MCF 10A (cell line): ENCODE results near the gene KCNAB1. TPM values are rescaled to one million over a fixed set of nuclear protein-coding genes. Genes with fewer than 3 reads are reported as not detected.

Source experiments
- BruUV-seq: library from RNA; stranded (reverse); fragments of 400-500 nt; replicated peaks from 2 replicates; lab custom pipeline; 2021; lab: Mats Ljungman, UMichigan
- CTCF ChIA-PET: fragments of 300-600 bp; sonication (Branson Sonifier 250); formaldehyde crosslinking; extraction: SDS; loops from one replicate; lab custom pipeline; 2021; ENCODE audit warnings: antibody characterized with exemption, inconsistent platforms; lab: Yijun Ruan, JAX
- POLR2A ChIA-PET: fragments of 300-600, 350-650 bp; sonication (Branson Sonifier 250); formaldehyde crosslinking; extraction: SDS; loops from one replicate; lab custom pipeline; 2020; ENCODE audit warnings: antibody characterized with exemption, inconsistent platforms; lab: Yijun Ruan, JAX
- DNase-seq: peaks from one replicate; pipeline ENCODE4 v3.0.0-alpha.2; 2018; ENCODE audit not compliant: unreplicated experiment
- H3K27ac Mint-ChIP-seq: one replicate; pipeline ENCODE4 v1.8.0; 2022; ENCODE audit warnings: mild to moderate bottlenecking, low read depth, mixed read lengths; ENCODE audit not compliant: unreplicated experiment
- H3K27me3 Mint-ChIP-seq: one replicate; pipeline ENCODE4 v1.8.0; 2022; ENCODE audit warnings: mixed read lengths; ENCODE audit not compliant: insufficient read depth, unreplicated experiment
- H3K36me3 Mint-ChIP-seq: one replicate; pipeline ENCODE4 v1.8.0; 2022; ENCODE audit warnings: mild to moderate bottlenecking, moderate library complexity, mixed read lengths; ENCODE audit not compliant: insufficient read depth, unreplicated experiment
- H3K4me1 Mint-ChIP-seq: one replicate; pipeline ENCODE4 v1.8.0; 2022; ENCODE audit warnings: mixed read lengths; ENCODE audit not compliant: insufficient read depth, unreplicated experiment
- H3K4me3 Mint-ChIP-seq: one replicate; pipeline ENCODE4 v1.8.0; 2022; ENCODE audit warnings: mild to moderate bottlenecking, moderate library complexity, mixed read lengths; ENCODE audit not compliant: unreplicated experiment
- H3K9me3 Mint-ChIP-seq: one replicate; pipeline ENCODE4 v1.8.0; 2022; ENCODE audit warnings: mixed read lengths; ENCODE audit not compliant: unreplicated experiment
- CTCF ChIP-seq: fragments of 200-600 bp; IDR thresholded peaks from one replicate; pipeline ENCODE4 v1.8.0; 2022; ENCODE audit warnings: antibody characterized with exemption, mild to moderate bottlenecking; ENCODE audit not compliant: unreplicated experiment
- intact Hi-C: fragments of 100-400 bp; cut with micrococcal nuclease; formaldehyde crosslinking; loops from 2 replicates; pipeline ENCODE4 v1.14.1; 2022
- total RNA-seq: library from RNA; stranded (reverse); gene quantifications from 2 replicates; pipeline ENCODE4 v1.2.3, GENCODE V29; 2022

KCNAB1 gene
- total RNA-seq, 1 experiment from 2014 or later: 0.44 TPM

GRCh38 chr3:156424758-156425157 lies 304.4 kb downstream of the KCNAB1 start:
- Mint-ChIP-seq H3K9me3 (no peaks in the 10 kb centered on the region), H3K4me3 (no peak overlapping the region), H3K27ac (no peak overlapping the region), H3K27me3 (peaks cover 12% of the 10 kb centered on the region), H3K4me1 (no peaks in the 10 kb centered on the region), H3K36me3 (no peaks in the 10 kb centered on the region)
- no peak for TF ChIP-seq CTCF
- no TSS peak for BruUV-seq
- POLR2A ChIA-PET: no interaction called here
- no peak for DNase-seq
- CTCF ChIA-PET: interaction anchor here (0.7 to 1.4 kb wide), 2 partner anchors 25 to 265 kb away, joined by 3 to 4 read pairs; no protein-coding TSS in a partner anchor
- intact Hi-C loops: no loop called here

- no peak overlapping the region for H3K27ac Mint-ChIP-seq
- intact Hi-C loops: no loop called here
- H3K4me1 Mint-ChIP-seq: no peaks in the 10 kb centered on the region
- CTCF ChIA-PET: interaction anchor here (0.6 kb wide), 1 partner anchor 79 kb away, joined by 3 read pairs; no protein-coding TSS in a partner anchor
- H3K27me3 Mint-ChIP-seq: peaks cover 12% of the 10 kb centered on the region
- DNase-seq: no peak
- no TSS peak for BruUV-seq
- H3K4me3 Mint-ChIP-seq: no peak overlapping the region
- no peak for TF ChIP-seq CTCF
- no peaks in the 10 kb centered on the region for H3K36me3 Mint-ChIP-seq
- H3K9me3 Mint-ChIP-seq: no peaks in the 10 kb centered on the region
- POLR2A ChIA-PET: no interaction called here
Measured at GRCh38 chr3:156425651-156426050, 305.3 kb downstream of the KCNAB1 start.

- no TSS peak for BruUV-seq
- Mint-ChIP-seq H3K36me3 (no peaks in the 10 kb centered on the region), H3K27me3 (peaks cover 26% of the 10 kb centered on the region)
Measured at GRCh38 chr3:156429125-156429524, 308.7 kb downstream of the KCNAB1 start.

More at GRCh38 chr3:156429125-156429524, 308.7 kb downstream of the KCNAB1 start:
- Mint-ChIP-seq H3K9me3 (no peaks in the 10 kb centered on the region), H3K4me1 (no peaks in the 10 kb centered on the region), H3K27ac (no peak overlapping the region), H3K4me3 (no peak overlapping the region)
- no peak for DNase-seq
- intact Hi-C loops: no loop called here
- POLR2A ChIA-PET: interaction anchor here (0.8 kb wide), 1 partner anchor 13 kb away, joined by 3 read pairs; no protein-coding TSS in a partner anchor
- no peak for TF ChIP-seq CTCF
- CTCF ChIA-PET: interaction anchor here (0.6 to 2.0 kb wide), 5 partner anchors 21 to 574 kb away, joined by 3 to 7 read pairs (median 3); no protein-coding TSS in a partner anchor
